HFF-Myc (cell line): ENCODE data around the gene LACTB.
"Not testable (repeated sequence)": the region's sequence is repeated elsewhere in the genome, so short reads cannot be mapped to it uniquely, and the experiment has no call there.

Experiments
- DNase-seq: peaks from one replicate; pipeline ENCODE4 v3.0.0-alpha.2; 2011; ENCODE audit warnings: low read depth; ENCODE audit errors: extremely low read depth
- H3K4me3 ChIP-seq: replicated peaks from 2 replicates; pipeline ENCODE4 v1.5.1; 2011; ENCODE audit warnings: low read depth, mild to moderate bottlenecking, control low read depth, low read length
- CTCF ChIP-seq: IDR thresholded peaks from 2 replicates; pipeline ENCODE4 v1.5.1; 2012; ENCODE audit warnings: mild to moderate bottlenecking, low read depth, low read length, control low read depth; ENCODE audit errors: missing control alignments

Gene LACTB

GRCh38 chr15:63103416-63103815, 18.2 kb upstream of the LACTB start:
- TF ChIP-seq CTCF, result no peak
- no peak for DNase-seq
- no peak overlapping the region for H3K4me3 ChIP-seq

- no peak for TF ChIP-seq CTCF
- DNase-seq, result no peak
- H3K4me3 ChIP-seq, result no peak overlapping the region
Observed at GRCh38 chr15:63104727-63105126, 16.9 kb upstream of the LACTB start.

GRCh38 chr15:63105354-63105753, 16.3 kb upstream of the LACTB start:
- not testable (repeated sequence) for DNase-seq, H3K4me3 ChIP-seq

- H3K4me3 ChIP-seq, result no peak overlapping the region
- DNase-seq, result peak; percentile 99
- no peak for TF ChIP-seq CTCF
Observed at GRCh38 chr15:63107895-63108546, 13.6 kb upstream of the LACTB start.

- no peak overlapping the region for H3K4me3 ChIP-seq
- TF ChIP-seq CTCF, result no peak
- no peak for DNase-seq
Observed at GRCh38 chr15:63109498-63109897, 12.2 kb upstream of the LACTB start.

- TF ChIP-seq CTCF, result no peak
- no peak for DNase-seq
- no peak overlapping the region for H3K4me3 ChIP-seq
Observed at GRCh38 chr15:63109920-63110319, 11.7 kb upstream of the LACTB start.

- no peak for DNase-seq
- TF ChIP-seq CTCF, result no peak
- H3K4me3 ChIP-seq, result no peak overlapping the region
Observed at GRCh38 chr15:63110428-63111026, 11.1 kb upstream of the LACTB start.
